NCI-H187 treated with DMSO at 0.1 percent for 48 hours (cell line): ENCODE data around the gene CEP89.
"Not testable (repeated sequence)": the region's sequence is repeated elsewhere in the genome, so short reads cannot be mapped to it uniquely, and the experiment has no call there.

ENCODE experiments used
- DNase-seq: peaks from one replicate; lab custom pipeline; 2025; lab: John Stamatoyannopoulos, UW

Gene CEP89

GRCh38 chr19:32945260-32945659 lies 26.5 kb downstream of the CEP89 start:
- no peak for DNase-seq

GRCh38 chr19:32941273-32941672 lies 30.5 kb downstream of the CEP89 start:
- DNase-seq: not testable (repeated sequence)

GRCh38 chr19:32936065-32936464 lies 35.7 kb downstream of the CEP89 start:
- no peak for DNase-seq

GRCh38 chr19:32935629-32936028 lies 36.1 kb downstream of the CEP89 start:
- no peak for DNase-seq

- DNase-seq: no peak
Measured at GRCh38 chr19:32933571-32933970, 38.2 kb downstream of the CEP89 start.

- no peak for DNase-seq
Measured at GRCh38 chr19:32930567-32930966, 41.2 kb downstream of the CEP89 start.

- DNase-seq: no peak
Measured at GRCh38 chr19:32928806-32929205, 43.0 kb downstream of the CEP89 start.

- no peak for DNase-seq
Measured at GRCh38 chr19:32924200-32924599, 47.6 kb downstream of the CEP89 start.

- DNase-seq: no peak
Measured at GRCh38 chr19:32921624-32922023, 50.1 kb downstream of the CEP89 start.

- DNase-seq: no peak
Measured at GRCh38 chr19:32919365-32919764, 52.4 kb downstream of the CEP89 start.

GRCh38 chr19:32917616-32917996 lies 54.2 kb downstream of the CEP89 start:
- DNase-seq: no peak

GRCh38 chr19:32916969-32917615 lies 54.7 kb downstream of the CEP89 start:
- DNase-seq: no peak

- DNase-seq: no peak
Measured at GRCh38 chr19:32914879-32915660, 56.7 kb downstream of the CEP89 start.

GRCh38 chr19:32911467-32911866 lies 60.3 kb downstream of the CEP89 start:
- DNase-seq: no peak

GRCh38 chr19:32910874-32911273 lies 60.9 kb downstream of the CEP89 start:
- no peak for DNase-seq

GRCh38 chr19:32910094-32910493 lies 61.7 kb downstream of the CEP89 start:
- DNase-seq: no peak

- DNase-seq: no peak
Measured at GRCh38 chr19:32909257-32909656, 62.5 kb downstream of the CEP89 start.

GRCh38 chr19:32908641-32909190 lies 63.0 kb downstream of the CEP89 start:
- no peak for DNase-seq

- DNase-seq: no peak
Measured at GRCh38 chr19:32902448-32902847, 69.3 kb downstream of the CEP89 start.

GRCh38 chr19:32901504-32902161 lies 70.1 kb downstream of the CEP89 start:
- DNase-seq: no peak

GRCh38 chr19:32896516-32897214 lies 75.1 kb downstream of the CEP89 start:
- DNase-seq: no peak

GRCh38 chr19:32895384-32895783 lies 76.4 kb downstream of the CEP89 start:
- DNase-seq: no peak
